Adrenal gland (tissue), 5 donors: ENCODE results near the gene NUP98.

Experiments used
- CTCF ChIP-seq, 6 experiments: fragments of 450-650 bp in 4 of 6; fragments of 200-600 bp in 2 of 6; sonication (generic) in 1 of 6; IDR thresholded peaks; 1 replicate in 5 of 6; 2 replicates in 1 of 6; pipeline versions ENCODE4 v1.5.1 to v1.8.0; 2016 to 2021; ENCODE audit warnings: antibody characterized with exemption in 6 of 6, mild to moderate bottlenecking in 2 of 6, moderate library complexity in 1 of 6
- POLR2A ChIP-seq, 2 donors: fragments of 450-650 bp; IDR thresholded peaks; one replicate each; pipeline ENCODE4 v1.6.1; 2017; ENCODE audit warnings: antibody characterized with exemption in 2 of 2, mild to moderate bottlenecking in 2 of 2, moderate library complexity in 1 of 2
- donor health status: DM: no; HTN: no; CAD: no.

GRCh38 chr11:3669742-3670183, 127.6 kb downstream of the NUP98 start:
- TF ChIP-seq CTCF (IDR thresholded peaks at IDR 0.05): no peak
- TF ChIP-seq POLR2A (IDR thresholded peaks at IDR 0.05): no peak
